Left kidney (tissue), 2 donors: Measurements from ENCODE around the gene EXOC3. TPM values are rescaled to one million over a fixed set of nuclear protein-coding genes. Genes with fewer than 3 reads are reported as not detected.

ENCODE experiments used
- DNase-seq: peaks from one replicate; pipeline ENCODE4 v3.0.0-alpha.2; 2013
- polyA plus RNA-seq: library from polyadenylated mRNA; unstranded; fragments of 120-200 nt; gene quantifications from one replicate; pipeline ENCODE4 v1.2.1, GENCODE V29; 2013; ENCODE audit not compliant: insufficient read length

Gene EXOC3
- polyA plus RNA-seq, 1 donor, result 67.2 TPM

- no peak for DNase-seq
Measured at GRCh38 chr5:437281-437771, 5.7 kb upstream of the EXOC3 start.

- no peak for DNase-seq
Measured at GRCh38 chr5:438481-438981, 4.4 kb upstream of the EXOC3 start.

DNA sequence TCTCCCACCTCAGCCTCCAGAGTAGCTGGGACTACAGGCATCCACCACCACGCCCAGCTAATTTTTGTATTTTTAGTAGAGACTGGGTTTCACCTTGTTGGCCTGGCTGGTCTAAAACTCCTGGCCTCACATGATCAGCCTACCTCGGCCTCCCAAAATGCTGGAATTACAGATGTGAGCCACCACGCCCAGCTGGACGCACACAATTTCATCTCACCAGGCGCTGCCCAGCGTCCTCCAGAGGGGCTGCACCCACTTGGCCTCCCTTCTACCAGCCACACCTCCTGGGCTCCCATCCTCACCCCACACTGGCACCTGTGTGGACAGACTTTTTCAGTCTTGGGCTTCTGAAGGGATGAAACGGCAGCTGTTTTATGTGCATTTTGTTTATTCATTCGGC is 3.8 kb upstream of the EXOC3 start:
- no peak for DNase-seq

DNA sequence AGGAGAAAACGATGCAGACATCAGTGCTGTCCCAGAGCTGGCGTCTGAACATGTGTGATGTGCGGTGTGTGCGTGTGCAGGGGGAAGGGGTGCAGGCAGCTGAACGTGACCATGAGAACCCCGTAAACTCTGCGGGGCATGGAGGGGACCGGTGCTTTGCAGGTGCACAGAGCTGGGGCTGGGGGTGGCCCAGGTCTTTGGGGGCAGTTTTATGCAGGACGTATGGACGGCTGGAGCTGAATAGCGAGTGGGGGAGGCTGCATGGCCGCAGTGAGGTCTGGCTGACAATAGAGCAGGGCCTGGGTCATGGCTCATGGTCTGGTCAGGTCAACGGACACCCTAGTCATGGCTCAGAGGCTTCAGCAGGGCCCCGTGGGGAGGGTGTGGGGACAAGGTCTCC is 3.3 kb upstream of the EXOC3 start:
- no peak for DNase-seq

DNA sequence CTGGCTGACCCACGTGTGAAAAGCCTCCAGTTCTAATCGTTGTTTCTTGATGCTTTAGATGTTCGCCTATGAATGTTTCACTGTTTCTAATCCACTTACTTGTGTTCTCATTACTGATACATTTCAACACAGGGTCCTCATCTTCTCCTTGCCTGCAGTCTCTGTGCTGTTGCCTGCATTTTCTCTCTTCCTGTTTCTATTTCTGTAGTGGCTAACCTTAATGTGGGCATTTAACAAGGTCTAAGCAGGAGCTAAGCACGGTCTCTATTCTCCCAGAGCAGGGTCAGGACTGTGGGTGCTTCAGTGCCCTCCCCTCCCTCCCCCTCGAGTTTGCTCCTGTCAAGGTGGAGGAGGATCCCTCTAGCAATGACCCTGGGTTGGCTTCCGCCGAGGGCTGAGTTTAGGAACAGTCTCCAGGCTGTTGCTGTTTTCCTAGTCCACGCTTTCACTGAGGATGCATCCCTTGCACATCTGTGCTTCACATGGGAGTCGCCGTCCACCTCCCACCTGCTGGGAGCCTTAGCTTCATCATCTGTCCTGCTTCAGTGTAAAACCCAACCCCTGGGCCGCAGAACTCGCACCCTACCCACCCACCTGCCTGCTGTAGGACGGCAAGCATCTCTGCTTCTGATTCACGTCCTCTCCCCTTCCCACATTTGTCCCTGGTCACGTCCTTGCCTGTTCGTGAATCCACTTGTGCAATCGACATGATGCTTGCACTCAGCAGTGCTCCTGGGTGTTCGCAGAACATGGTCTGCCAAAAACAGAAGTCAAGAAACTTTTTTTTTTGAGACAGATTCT is 2.4 kb upstream of the EXOC3 start:
- DNase-seq, result no peak

DNA sequence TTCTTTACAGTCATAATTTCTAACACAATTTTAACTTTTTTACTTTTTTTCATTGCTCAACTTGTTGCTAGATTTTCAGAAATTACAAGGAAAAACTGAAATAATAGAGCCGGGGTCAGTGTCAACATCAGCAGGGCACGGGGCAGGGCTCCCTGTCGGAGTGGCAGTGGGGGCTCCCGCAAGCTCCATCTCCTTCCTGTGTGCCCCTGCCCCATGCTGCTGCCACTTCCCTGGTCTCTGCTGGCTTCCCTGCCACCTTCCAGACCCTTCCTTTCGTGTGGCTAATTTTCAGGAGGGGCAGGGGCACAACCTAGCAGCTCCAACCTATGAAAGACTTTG is 1.0 kb upstream of the EXOC3 start:
- DNase-seq, result no peak

GRCh38 chr5:443239-444151 is 519 bp downstream of the EXOC3 start:
- no peak for DNase-seq

DNA sequence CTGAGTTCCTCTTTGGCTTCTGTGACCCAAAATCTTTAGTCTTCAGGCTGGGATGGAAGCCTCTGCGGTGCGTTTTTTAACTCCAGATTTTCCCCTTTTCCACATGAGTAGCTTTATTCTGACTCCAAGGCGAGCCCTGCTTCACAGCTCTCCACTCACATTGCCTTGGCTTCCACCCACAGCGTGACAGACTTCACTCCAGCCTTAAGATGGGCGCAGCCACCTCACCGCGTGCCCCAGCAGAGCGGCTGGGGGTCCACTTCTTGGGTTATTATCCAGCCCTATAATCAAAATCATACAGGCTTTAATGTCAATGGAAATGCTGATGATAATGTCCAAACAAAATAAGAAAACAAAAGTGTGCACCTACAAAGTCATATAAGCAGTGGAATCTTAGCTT is 1.2 kb downstream of the EXOC3 start:
- no peak for DNase-seq

DNA sequence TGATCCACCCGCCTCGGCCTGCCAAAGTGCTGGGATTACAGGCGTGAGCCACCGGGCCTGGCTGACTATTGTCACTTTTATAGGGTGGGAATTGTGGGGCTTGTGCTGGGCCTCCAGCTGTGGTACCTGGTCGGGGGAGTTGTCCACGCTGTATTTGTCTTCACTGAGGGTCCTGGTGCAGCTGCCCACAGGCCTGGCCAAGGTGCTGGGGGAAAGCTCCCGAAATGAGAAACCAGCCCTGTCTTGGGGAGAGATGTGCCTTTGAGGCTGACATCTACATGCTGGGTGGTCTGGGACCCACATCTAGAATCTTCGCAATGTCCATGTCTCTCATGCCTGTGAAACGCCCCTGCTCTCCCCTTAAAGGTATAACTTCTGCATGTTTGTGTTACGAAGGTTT is 2.6 kb downstream of the EXOC3 start:
- no peak for DNase-seq

GRCh38 chr5:446066-446882 is 3.3 kb downstream of the EXOC3 start:
- no peak for DNase-seq

GRCh38 chr5:446883-447263 is 3.9 kb downstream of the EXOC3 start:
- DNase-seq, result peak; percentile 30

- DNase-seq, result no peak
Measured at GRCh38 chr5:447501-447900, 4.5 kb downstream of the EXOC3 start.

GRCh38 chr5:448061-448765 is 5.2 kb downstream of the EXOC3 start:
- DNase-seq, result no peak

- DNase-seq, result no peak
Measured at GRCh38 chr5:448766-449090, 5.8 kb downstream of the EXOC3 start.

GRCh38 chr5:449151-449550 is 6.2 kb downstream of the EXOC3 start:
- DNase-seq, result no peak

DNA sequence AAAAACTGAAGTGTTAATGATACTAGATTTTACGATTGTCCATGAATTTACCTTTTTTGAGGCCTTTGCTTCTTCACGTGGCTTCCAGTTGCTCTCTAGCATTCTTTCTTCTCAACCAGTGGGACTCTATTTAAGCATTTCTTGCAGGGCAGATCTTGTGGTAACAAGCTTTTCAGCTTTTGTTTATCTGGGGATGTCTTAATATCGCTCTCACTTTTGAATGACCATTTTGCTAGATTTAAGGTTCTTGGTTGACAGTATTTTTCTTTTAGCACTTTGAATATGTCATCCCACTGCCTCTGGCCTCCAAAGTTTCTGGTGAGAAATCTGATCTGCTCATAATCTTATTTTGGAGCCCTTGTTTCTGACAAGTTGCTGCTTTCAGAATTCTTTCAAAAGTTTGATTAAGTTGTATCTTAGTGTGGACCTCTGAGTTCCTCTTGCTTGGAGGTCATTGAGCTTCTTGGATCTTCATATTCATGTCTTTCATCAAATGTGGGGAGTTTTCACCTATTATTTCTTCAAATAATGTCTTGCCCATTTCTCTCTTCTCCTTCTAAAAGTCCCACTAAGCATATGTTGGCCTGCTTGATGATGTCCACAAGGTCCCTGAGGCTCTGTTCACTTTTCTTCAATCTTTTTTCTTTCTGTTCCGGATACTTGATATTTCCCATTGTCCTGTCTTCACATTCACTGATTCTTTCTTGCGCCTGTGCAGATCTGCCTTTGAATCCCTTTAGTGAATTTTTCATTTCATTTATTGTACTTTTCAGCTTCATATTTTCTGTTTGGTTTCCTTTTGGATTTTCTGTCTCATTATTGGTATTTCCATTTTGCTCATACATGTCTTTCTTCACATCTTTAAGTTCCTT is 8.8 kb downstream of the EXOC3 start:
- no peak for DNase-seq

DNA sequence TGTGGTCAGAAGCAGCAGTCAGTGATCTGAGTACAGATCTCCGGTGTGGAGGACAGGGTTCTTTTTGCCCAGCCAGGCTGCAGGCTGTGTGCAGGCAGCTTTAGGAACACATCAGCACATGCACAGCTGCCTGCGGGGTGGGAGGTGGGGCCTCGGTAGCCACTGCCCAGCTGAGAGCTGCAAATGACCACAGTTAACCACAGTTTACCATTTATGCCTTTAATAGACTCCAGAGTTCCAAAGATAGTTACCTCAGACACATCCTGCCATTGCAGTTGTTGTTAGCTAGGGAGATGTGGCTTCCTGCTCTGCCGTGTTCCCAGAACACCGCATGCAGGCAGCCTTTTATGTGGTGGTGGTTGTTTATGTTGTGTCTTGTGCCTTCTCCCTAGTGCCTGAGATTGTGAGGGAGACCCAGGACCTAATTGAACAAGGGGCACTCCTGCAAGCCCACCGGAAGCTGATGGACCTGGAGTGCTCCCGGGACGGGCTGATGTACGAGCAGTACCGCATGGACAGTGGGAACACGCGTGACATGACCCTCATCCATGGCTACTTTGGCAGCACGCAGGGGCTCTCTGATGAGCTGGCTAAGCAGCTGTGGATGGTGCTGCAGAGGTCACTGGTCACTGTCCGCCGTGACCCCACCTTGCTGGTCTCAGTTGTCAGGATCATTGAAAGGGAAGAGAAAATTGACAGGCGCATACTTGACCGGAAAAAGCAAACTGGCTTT is 10.2 kb downstream of the EXOC3 start:
- no peak for DNase-seq

- DNase-seq, result no peak
Measured at GRCh38 chr5:453725-454481, 10.9 kb downstream of the EXOC3 start.

DNA sequence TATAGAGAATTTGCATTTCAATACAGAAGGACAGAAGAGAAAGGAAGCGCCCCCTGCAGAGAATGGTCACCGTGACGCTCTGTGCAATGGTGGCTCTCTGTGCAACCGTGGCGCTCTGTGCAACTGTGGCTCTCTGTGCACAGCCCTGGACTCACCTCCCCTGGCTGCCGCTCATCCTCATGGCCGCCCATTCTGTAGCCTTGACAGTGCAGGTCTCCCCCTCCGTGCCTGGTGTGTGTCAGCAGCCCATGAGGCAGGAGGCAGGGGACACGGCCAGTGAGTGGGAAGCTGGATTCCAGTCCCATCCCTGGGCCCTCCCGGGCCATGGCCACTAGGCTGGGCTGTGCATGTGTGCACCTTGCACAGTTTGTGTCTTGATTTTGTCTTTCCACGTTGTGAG is 12.0 kb downstream of the EXOC3 start:
- no peak for DNase-seq
